Gastroesophageal sphincter (tissue), 3 donors: ENCODE measurements around the gene PDF.

Source experiments
- CTCF ChIP-seq, 4 experiments: fragments of 200-600 bp in 2 of 4; fragments of 450-650 bp in 2 of 4; sonication (generic) in 1 of 4; IDR thresholded peaks; one replicate each; pipeline ENCODE4 v1.5.1; 2017 to 2019; ENCODE audit warnings: antibody characterized with exemption in 4 of 4, mild to moderate bottlenecking in 2 of 4, moderate library complexity in 2 of 4
- EP300 ChIP-seq: sonication (generic); formaldehyde crosslinking; IDR thresholded peaks from one replicate; pipeline ENCODE4 v1.6.1; 2017; ENCODE audit warnings: antibody characterized with exemption, mild to moderate bottlenecking
- POLR2A ChIP-seq, 2 donors: fragments of 450-650 bp; IDR thresholded peaks; one replicate each; pipeline ENCODE4 v1.6.1; 2017; ENCODE audit warnings: antibody characterized with exemption in 2 of 2, mild to moderate bottlenecking in 2 of 2, moderate library complexity in 1 of 2
- POLR2AphosphoS5 ChIP-seq: sonication (generic); formaldehyde crosslinking; IDR thresholded peaks from one replicate; pipeline ENCODE4 v1.6.1; 2017; ENCODE audit warnings: antibody characterized with exemption

GRCh38 chr16:69309316-69309715 lies 21.1 kb downstream of the PDF start:
- TF ChIP-seq CTCF (IDR thresholded peaks at IDR 0.05) = no peak
- no peak for TF ChIP-seq POLR2A (IDR thresholded peaks at IDR 0.05)
- TF ChIP-seq POLR2AphosphoS5 = no peak
- no peak for TF ChIP-seq EP300
